Hepatocyte (in vitro differentiated cells): ENCODE data around the gene PRR18. TPM values are rescaled to one million over a fixed set of nuclear protein-coding genes. Genes with fewer than 3 reads are reported as not detected.

Source experiments
- DNase-seq: peaks from one replicate; pipeline ENCODE4 v3.0.0-alpha.2; 2016; ENCODE audit warnings: low spot score
- H2AFZ ChIP-seq: fragments of 200-600 bp; sonication (generic); 2 replicates; pipeline ENCODE4 v1.6.0; 2016; ENCODE audit warnings: antibody characterized with exemption, mild to moderate bottlenecking
- H3K27ac ChIP-seq: fragments of 200-600 bp; sonication (generic); 2 replicates; pipeline ENCODE4 v1.5.1; 2016; ENCODE audit warnings: mild to moderate bottlenecking
- H3K27me3 ChIP-seq: fragments of 200-600 bp; sonication (generic); 2 replicates; pipeline ENCODE4 v1.6.1; 2016
- H3K36me3 ChIP-seq: fragments of 200-600 bp; sonication (generic); replicated peaks from 2 replicates; pipeline ENCODE4 v1.5.1; 2016; ENCODE audit warnings: low read depth; ENCODE audit not compliant: insufficient read depth
- H3K4me1 ChIP-seq: fragments of 200-600 bp; sonication (generic); 2 replicates; pipeline ENCODE4 v1.5.1; 2016; ENCODE audit warnings: mild to moderate bottlenecking, moderate library complexity; ENCODE audit not compliant: insufficient read depth
- H3K4me2 ChIP-seq: fragments of 200-600 bp; sonication (generic); 2 replicates; pipeline ENCODE4 v1.6.0; 2016
- H3K4me3 ChIP-seq: fragments of 200-600 bp; sonication (generic); 2 replicates; pipeline ENCODE4 v1.5.1; 2016; ENCODE audit warnings: mild to moderate bottlenecking
- H3K79me2 ChIP-seq: fragments of 200-600 bp; sonication (generic); 2 replicates; pipeline ENCODE4 v1.6.0; 2017; ENCODE audit warnings: mild to moderate bottlenecking
- H3K9me2 ChIP-seq: fragments of 200-600 bp; sonication (generic); replicated peaks from 2 replicates; pipeline ENCODE4 v1.6.0; 2017; ENCODE audit warnings: mild to moderate bottlenecking; ENCODE audit not compliant: insufficient read depth
- H3K9me3 ChIP-seq: fragments of 200-600 bp; sonication (generic); 2 replicates; pipeline ENCODE4 v1.5.1; 2016; ENCODE audit warnings: low read depth, mild to moderate bottlenecking
- H4K20me1 ChIP-seq: fragments of 200-600 bp; sonication (generic); 2 replicates; pipeline ENCODE4 v1.6.0; 2016; ENCODE audit warnings: mild to moderate bottlenecking; ENCODE audit not compliant: insufficient read depth, poor library complexity, severe bottlenecking
- CTCF ChIP-seq: fragments of 200-600 bp; sonication (generic); IDR thresholded peaks from 2 replicates; pipeline ENCODE4 v1.5.1; 2016; ENCODE audit warnings: antibody characterized with exemption, mild to moderate bottlenecking; ENCODE audit not compliant: poor library complexity
- EZH2 ChIP-seq: fragments of 200-600 bp; sonication (generic); IDR thresholded peaks from 2 replicates; pipeline ENCODE4 v1.6.1; 2016; ENCODE audit warnings: antibody characterized with exemption, mild to moderate bottlenecking, borderline replicate concordance
- EZH2phosphoT487 ChIP-seq: fragments of 200-600 bp; sonication (generic); IDR thresholded peaks from one replicate; pipeline ENCODE4 v1.6.1; 2018; ENCODE audit warnings: antibody characterized with exemption, mild to moderate bottlenecking, low read depth, moderate library complexity; ENCODE audit not compliant: unreplicated experiment, severe bottlenecking
- WGBS: methylation state at CpG from one replicate; pipeline ENCODE4 v1.1.6; 2016; ENCODE audit warnings: low lambda C conversion rate; ENCODE audit errors: missing lambda C conversion rate; 5-methylcytosine and 5-hydroxymethylcytosine counted together
- polyA plus RNA-seq: library from polyadenylated mRNA; unstranded; fragments of >200 nt; fragmentation: Nextera tagmentation; extraction: Ambion mirVana; gene quantifications from 2 replicates; pipeline ENCODE4 v1.2.1, GENCODE V29; 2016
- total RNA-seq: library from RNA; depleted of rRNA; stranded (reverse); fragments of >200 nt; gene quantifications from 2 replicates; pipeline ENCODE4 v1.2.3, GENCODE V29; 2014

PRR18 gene
- total and polyA plus RNA-seq, 2 experiments from 2014 or later, result 0.77 to 1.5 TPM

- H3K4me1 ChIP-seq, result no peaks in the 10 kb centered on the region
- WGBS, result 91% methylated on average over 1 of the region's 1 CpG
- TF ChIP-seq CTCF (no peak), EZH2phosphoT487 (no peak), EZH2 (no peak)
- DNase-seq, result no peak
- H3K9me2 ChIP-seq, result no peaks in the 10 kb centered on the region
- H3K4me2 ChIP-seq, result no peak overlapping the region
- peaks cover 18% of the 10 kb centered on the region for H3K27me3 ChIP-seq
- no peaks in the 10 kb centered on the region for H3K79me2 ChIP-seq
- H3K27ac ChIP-seq, result no peak overlapping the region
- H3K9me3 ChIP-seq, result no peaks in the 10 kb centered on the region
- H4K20me1 ChIP-seq, result no peaks in the 10 kb centered on the region
- H2AFZ ChIP-seq, result no peak overlapping the region
- H3K36me3 ChIP-seq, result no peaks in the 10 kb centered on the region
- no peak overlapping the region for H3K4me3 ChIP-seq
Measured at GRCh38 chr6:166279393-166279679, 28.9 kb downstream of the PRR18 start.

DNA sequence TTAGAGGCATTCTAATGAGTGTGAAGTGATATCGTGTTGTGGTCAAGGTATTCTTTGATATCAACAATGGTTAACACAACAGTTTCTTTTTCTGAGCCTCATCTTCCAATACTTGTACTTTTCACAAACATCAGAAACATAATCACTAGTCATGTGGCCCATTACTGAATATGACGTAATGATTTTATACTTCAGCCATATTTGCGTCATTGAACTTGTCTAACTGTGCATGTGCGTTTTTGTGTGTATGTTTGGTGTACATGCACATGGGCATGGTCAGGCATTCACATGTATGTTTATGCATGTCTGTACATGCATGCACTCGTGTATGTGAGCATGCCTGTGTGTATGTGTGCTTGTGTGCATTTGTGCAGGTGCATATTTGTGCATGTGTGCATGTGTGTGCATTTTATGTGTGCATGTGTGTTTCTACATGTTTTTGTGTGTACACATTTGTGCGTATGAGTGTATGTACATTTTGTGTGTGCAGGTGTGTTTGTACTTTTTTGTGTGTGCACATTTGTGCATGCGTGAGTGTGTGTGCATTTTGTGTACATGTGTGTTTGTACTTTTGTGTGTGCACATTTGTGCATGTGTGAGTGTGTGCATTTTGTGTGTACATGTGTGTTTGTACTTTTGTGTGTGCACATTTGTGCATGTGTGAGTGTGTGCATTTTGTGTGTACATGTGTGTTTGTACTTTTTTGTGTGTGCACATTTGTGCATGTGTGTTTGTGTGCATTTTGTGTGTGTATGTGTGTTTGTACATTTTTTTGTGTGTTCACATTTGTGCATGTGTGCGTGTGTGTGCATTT lies 29.4 kb downstream of the PRR18 start:
- Histone ChIP-seq H3K9me3 (no peaks in the 10 kb centered on the region), H3K9me2 (no peaks in the 10 kb centered on the region), H3K27ac (no peak overlapping the region), H3K36me3 (no peaks in the 10 kb centered on the region), H3K4me3 (no peak overlapping the region), H3K4me2 (no peak overlapping the region), H3K27me3 (peaks cover 12% of the 10 kb centered on the region), H4K20me1 (no peaks in the 10 kb centered on the region), H3K4me1 (no peaks in the 10 kb centered on the region), H2AFZ (no peak overlapping the region), H3K79me2 (no peaks in the 10 kb centered on the region)
- WGBS, result 87% methylated on average over 8 of the region's 8 CpGs
- TF ChIP-seq EZH2, result no peak
- no peak for TF ChIP-seq CTCF
- no peak for TF ChIP-seq EZH2phosphoT487
- no peak for DNase-seq

- Histone ChIP-seq H4K20me1 (no peaks in the 10 kb centered on the region), H3K27me3 (peaks cover 7% of the 10 kb centered on the region), H3K9me2 (no peaks in the 10 kb centered on the region), H3K4me2 (no peak overlapping the region), H3K79me2 (no peaks in the 10 kb centered on the region), H3K4me3 (no peak overlapping the region), H2AFZ (no peak overlapping the region), H3K27ac (no peak overlapping the region), H3K36me3 (no peaks in the 10 kb centered on the region), H3K9me3 (no peaks in the 10 kb centered on the region), H3K4me1 (no peaks in the 10 kb centered on the region)
- DNase-seq, result no peak
- TF ChIP-seq EZH2 (no peak), EZH2phosphoT487 (no peak), CTCF (no peak)
- 93% methylated on average over 11 of the region's 11 CpGs for WGBS
Measured at GRCh38 chr6:166277892-166278578, 30.2 kb downstream of the PRR18 start.
